ENCODE data around the gene PDE8B.
"Not testable (repeated sequence)": the region's sequence is repeated elsewhere in the genome, so short reads cannot be mapped to it uniquely, and the experiment has no call there.

The PDE8B gene

DNA sequence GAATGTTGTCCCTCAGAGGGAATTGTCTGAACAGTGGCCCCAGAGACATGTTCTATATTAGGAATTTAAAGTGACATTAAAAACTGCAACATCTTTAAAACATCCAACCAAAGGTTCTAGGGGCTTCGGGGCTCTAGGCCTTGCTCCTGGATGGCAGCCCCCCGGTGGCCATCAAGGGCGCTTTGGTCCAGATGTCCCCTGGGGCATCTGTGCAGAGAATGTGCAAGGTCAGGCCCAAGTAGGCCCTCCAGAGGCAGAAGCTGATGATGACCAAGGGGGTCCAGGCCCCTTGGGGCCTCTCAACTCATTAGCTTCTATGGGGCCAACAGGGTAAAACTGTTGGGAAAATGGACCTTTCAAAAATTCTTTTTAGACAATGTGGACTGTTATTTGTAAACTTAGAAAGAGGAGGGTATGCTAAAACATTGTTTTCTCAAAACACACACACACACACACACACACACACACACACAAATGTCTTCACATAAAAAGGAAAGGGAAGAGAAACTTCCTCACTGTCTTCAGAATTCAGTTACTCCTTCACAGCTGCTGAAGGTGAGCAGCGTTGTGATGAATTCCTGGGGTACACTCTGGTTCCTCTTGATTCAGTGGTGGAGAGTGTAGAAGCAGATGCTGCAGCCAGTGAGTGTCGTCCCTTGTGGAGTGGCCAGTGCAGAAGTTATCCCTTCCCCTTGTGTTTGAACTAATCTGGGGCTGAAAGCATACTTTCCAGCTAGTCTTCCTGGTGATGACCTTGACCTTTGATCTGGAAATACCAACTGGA lies 156.4 kb downstream of the PDE8B start:
- no peak for DNase-seq

DNA sequence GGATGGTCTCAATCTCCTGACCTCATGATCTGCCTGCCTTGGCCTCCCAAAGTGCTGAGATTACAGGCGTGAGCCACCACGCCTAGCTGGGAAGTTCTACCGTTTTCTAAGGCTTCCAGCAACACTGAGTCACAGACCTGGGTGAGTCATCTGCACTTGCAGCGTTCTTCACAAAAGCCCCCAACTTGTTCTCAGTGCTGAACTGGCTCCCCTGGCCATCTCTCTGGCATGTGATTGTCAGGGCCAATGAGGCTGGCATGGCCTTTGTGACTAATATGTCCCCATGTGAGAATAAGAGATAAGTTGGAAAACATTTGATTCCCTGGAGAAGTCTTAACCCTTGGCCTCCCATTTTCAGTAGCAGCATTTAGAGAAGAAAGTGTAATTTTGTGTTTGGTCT lies 157.3 kb downstream of the PDE8B start:
- peak; percentile 4 for DNase-seq

DNA sequence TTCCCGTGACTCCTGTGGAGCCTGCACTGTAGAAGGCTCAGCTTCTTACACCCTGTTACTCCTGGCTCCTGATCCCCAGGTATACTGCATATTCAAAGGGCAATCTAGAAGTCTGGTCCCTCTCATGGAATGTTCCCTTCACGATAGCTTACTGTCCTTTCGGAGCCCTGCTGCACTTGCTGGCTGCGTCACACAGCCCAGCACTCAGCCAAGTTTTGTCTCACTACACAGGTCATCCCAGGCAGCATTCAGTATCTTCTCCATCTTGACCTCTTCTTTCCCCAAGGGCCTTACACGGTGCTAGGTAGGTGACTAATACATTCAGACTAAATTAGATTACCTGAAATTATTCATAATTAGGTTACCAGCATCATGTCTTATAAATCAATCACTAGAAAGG lies 157.9 kb downstream of the PDE8B start:
- DNase-seq: no peak

DNA sequence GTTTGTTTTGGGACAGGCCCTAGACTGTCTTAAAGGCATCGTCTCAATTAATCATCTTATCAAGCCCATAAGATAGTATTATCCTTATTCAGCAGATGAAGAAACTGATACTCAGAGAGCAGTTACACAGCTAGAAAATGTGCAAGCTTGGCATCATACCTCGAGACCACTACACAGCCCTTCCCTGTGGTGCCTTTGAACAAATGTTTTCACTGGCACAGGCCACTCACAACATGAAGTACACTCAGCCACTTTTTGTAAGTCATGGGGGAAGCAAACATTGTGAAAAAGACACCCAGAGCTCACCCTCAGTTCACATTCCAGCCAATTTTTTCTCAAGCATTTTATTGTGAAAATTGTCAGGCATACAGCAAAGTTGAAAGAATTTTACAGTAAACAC lies 159.1 kb downstream of the PDE8B start:
- DNase-seq: no peak

DNA sequence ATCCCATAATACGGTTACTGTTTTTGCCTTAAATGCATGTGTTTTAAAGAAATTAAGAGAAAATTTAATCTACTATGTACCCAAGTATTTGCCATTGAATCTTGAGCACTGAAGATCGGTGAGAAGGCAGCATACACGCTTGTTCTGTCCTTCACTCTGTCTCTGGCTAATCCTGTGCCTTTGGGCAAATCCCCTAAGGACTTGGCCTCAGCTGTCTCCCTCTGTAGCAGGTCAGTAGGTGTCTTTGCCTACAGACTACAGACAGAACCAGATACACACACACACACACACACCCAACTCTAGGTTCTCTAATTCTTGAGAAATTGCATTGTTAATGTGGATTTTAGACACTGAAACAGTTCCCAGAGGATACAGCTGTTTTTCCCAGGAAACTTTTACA lies 164.2 kb downstream of the PDE8B start:
- DNase-seq: no peak

DNA sequence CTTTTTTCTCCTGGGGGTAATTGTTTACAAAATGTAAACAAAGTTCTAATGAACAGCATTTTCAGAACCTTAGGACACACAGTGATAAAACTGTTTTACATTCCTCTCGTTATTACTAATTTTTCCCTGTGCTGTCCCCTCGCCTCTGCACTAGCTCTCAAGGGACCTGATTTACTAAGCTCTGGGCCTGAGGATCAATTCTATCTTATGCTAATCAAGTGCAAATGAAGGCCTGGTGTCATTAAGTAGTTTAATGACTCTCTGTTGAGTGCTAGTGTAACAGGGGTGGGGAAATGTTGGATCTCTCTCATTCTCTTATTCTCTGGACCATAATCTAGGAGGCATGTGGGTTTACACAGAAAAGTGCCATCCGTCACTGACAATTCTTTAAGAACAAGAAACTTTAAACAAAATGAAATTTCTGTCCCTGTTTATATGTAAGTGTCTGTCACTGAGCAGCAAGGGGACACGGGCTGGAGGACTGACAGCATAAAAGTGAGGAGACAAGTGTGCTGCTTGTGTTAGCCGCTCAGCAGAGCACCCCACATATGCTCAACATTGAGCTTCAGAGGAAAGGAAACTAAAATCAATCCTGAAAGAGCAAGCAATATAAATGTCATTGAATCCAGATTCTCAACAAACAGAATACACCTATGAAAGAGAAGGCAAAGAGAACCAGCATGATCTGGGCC lies 166.3 kb downstream of the PDE8B start:
- DNase-seq: no peak

DNA sequence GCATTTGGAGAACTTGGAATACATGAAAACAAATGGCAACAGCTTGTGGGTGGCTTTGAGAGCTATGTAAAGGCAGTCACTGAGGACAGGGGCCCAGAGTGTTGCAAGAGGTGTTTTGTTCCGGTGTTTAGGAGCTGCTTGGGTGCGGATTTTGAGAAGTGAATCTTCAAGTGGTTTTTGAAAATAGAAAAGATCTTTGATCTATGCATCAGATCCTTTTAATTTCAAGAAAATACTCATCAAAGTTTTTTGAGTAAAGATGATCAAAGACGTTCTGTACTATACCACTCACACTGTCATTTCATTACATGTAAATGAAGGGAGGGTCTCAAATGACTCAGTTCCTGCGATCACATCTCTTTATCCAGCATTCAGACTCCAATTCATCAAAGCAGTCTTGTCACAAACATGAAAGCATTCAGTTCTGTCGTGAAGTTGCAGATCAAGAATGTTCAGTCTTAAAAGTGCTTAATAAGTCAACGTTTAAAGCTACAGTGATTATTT lies 169.1 kb downstream of the PDE8B start:
- DNase-seq: peak; percentile 89

DNA sequence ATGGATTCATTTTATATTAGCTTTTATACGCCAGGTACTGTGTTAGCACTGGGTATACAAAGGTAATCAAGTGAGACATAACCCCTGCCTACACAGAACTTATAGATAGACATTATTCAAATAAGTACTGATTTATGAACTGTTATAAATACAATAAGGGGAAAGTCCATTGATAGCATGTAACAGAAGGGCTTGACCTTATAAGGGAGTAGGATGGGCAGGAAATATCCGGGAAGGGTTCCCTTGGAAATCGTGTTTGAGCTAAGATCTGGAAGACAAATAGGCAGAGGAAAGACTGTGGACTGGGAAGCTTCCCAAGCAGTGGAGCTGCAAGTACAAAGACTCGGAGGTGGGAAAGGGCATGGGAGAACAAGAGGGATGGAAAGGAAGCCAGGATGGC lies 170.2 kb downstream of the PDE8B start:
- DNase-seq: no peak

DNA sequence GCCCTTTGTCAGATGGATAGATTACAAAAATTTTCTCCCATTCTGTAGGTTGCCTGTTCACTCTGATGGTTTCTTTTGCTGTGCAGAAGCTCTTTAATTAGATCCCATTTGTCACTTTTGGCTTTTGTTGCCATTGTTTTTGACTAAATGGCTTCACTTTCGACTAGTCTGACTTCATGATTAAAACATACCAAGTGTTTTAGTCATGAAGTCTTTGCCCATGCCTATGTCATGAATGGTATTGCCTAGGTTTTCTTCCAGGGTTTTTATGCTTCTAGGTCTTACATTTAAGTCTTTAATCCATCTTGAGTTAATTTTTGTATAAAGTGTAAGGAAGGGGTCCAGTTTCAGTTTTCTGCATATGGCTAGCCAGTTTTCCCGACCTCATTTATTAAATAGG lies 172.9 kb downstream of the PDE8B start:
- DNase-seq: not testable (repeated sequence)

DNA sequence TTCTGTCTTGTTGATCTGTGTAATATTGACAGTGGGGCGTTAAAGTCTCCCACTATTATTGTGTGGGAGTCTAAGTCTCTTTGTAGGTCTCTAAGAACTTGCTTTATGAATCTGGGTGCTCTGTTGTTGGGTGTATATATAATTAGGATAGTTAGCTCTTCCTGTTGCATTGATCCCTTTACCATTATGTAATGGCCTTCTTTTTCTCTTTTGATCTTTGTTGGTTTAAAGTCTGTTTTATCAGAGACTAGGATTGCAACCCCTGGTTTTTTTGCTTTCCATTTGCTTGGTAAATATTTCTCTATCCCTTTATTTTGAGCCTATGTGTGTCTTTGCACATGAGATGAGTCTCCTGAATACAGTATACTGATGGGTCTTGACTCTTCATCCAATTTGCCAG lies 175.9 kb downstream of the PDE8B start:
- not testable (repeated sequence) for DNase-seq

DNA sequence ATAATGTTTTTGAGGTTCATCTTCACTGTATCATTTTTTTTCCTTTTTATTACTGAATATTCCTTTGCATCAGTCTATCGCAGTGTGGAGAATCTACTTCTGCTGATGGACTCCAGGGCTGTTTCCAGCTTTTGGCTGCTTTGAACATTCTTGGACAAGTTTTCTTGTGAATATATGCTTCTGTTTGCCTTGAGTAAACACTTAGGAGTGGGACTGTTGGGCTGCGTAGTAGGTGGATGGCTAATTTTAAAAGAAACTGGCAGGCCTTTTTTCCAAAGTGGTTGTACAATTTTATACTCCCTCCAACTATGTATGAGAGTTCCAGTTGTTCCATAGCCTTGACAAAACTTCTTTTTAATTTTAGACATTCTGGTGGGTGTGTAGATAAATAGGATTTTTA lies 179.3 kb downstream of the PDE8B start:
- DNase-seq: no peak

DNA sequence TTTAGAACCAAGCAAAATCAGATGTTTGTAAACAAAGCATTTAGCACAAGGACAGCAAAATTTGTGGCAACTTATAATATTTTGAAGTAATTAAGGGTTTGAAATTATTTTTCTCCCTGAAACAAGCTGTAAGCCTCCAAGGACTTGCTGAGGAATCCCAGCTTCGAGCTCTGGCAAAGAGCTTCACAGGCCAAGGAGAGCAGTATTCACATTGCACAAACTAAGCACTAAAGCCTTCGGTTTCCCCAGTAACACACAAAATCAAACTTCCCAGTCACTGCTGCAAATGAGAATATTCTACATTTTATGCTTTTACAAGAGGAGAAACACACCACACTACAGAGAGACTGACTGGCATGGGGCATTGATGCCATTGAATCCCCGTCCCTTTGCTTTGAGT lies 179.7 kb downstream of the PDE8B start:
- no peak for DNase-seq

DNA sequence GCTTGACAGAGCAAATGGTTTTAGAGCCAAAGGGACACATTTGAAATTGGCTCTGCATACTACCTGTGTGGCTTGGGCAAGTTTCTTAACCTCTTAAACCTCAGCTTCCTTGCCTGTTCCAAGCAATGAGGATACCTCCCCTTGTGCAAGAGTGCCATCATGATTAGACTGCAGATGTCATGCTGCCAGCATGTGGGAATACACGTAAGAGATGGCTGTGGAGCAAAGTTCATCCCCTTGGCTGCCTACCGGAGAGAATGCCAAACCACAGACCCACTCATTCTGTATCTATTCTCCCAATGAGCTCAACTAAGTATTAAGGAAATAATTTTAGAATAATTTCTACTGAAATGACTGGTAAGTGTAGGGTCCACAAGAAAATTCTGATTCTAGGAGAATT lies 180.3 kb downstream of the PDE8B start:
- DNase-seq: no peak

DNA sequence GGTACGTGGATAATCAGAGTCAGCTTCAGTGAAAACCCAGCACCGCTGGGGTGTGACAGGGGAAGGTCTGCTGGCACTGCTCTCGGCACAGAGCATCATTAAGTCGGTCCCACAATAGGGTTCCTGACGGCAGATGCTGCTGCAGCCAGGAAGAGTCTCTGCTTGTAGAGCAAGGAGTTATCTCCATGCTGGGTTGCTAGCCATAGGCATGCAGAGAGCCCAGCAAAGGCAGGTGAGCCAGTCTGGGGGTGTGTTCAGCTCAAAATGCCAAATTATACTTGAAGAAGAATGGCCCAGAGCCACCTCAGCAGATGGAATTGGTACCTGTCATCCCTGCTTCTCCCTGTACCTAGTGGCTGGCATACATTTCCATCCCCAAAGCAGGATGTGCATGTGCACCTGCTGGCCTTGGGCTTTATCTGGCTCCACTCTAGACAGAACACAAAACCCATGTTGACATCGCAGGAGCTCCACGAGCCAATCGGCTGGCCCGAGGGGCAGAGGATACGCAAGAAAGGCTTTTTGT lies 180.8 kb downstream of the PDE8B start:
- DNase-seq: no peak

DNA sequence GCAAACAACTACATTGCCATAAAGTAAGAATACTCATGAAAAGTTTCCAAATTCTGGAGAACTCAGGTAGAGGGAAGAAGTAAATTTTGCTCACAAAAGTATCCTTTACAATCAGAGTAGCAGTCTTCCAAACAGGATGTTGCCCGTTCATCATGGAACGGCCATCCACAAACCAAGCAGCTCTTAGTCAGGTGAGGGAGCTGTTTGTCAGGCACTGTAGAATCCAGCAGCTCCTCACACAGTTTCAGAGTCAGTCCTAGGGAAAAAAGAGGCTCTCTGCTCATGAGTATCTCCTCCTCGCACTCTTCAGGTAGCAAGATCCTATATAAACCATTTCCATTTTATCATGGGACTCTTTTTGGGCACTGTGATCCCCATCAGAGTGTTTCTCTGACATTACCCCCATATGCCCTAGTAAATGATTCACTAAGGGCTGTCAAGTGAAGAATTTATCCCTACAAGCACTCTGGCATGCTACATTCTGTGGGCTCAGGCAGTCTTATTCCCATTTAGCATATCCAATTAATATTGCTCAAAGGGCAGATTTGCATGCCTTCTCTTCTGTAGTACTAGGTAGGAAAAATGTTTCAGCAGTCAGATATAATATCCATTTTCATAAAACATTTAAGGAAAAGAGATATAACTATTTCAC lies 183.7 kb downstream of the PDE8B start:
- DNase-seq: no peak

DNA sequence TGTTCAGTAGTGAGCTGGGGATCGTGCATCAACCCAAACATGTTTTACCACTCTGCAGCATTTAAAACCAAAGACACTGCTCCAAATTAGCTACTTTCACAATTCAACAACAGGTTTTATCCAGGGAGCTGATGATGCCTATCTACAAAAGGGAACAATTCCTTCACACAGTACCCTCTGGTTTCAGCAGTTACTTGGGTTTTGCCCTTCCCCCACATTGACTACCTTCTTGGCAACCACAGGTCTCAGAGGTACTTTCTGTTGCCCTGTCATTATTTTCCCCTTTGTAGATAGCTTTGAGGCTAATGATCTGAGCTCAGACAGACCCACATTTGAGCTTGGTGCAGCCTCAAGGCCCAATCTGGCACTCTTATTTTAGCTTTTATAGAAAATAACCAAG lies 185.5 kb downstream of the PDE8B start:
- no peak for DNase-seq

DNA sequence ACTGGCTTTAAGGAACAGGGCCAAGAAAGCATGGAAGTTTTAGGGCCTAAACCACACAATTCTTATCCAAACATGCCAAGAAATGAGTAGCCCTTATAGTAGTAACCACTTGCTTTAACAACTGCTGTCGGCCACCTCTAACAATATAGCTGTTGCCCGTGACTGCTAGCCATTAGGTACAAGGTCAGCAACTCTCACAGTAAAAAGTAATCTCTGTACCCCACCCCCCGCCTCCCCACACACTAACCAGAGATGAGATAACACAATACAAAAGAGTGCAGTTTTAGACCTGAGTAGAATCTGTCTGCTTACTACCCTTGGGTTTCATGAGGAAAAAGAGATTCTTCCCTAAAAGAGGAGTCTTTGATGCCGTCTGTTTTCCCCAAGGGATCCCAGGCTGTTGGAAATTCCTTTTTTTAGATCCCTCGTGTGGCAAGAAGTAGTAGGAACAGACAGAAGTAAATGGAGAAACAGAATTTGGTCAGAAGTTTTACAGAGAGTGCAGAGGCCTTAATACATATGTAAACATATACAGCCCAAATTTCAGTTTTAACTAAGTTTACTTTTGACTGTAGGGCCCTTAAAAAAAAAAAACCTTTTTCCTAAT lies 187.3 kb downstream of the PDE8B start:
- DNase-seq: no peak

DNA sequence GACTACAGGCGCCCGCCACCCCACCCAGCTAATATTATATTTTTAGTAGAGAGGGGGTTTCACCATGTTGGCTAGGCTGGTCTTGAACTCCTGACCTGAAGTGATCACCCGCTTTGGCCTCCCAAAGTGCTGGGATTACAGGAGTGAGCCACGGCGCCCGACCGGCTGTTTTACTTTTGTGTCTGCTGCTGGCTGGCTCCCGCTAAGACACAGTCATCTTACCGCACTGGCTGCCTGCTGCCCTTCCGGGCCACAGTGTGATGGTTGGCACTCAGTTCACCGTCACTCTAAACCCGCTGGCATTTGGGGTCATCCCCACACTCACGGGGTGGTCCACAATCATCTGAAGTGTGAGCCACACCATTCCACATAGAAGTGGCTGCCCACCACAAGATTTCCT lies 188.0 kb downstream of the PDE8B start:
- no peak for DNase-seq

DNA sequence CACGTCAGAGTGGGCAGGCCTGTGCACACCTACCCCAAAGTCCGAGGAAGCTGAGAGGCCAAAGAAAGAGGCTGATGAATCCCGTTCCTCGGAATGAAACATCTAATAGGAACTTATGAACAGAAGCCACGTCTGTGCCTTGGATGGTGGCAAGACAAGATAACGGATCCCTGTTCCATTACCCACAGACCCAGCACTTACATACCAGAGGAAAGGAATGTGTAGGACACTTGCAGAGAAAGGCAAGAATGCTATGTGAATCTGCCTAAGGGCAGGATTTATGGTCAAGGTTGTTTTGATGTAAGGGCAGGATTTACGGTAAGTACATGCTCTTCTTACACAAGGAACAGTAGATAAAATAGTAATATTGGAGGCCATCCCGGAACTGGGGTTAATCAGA lies 188.4 kb downstream of the PDE8B start:
- no peak for DNase-seq

DNA sequence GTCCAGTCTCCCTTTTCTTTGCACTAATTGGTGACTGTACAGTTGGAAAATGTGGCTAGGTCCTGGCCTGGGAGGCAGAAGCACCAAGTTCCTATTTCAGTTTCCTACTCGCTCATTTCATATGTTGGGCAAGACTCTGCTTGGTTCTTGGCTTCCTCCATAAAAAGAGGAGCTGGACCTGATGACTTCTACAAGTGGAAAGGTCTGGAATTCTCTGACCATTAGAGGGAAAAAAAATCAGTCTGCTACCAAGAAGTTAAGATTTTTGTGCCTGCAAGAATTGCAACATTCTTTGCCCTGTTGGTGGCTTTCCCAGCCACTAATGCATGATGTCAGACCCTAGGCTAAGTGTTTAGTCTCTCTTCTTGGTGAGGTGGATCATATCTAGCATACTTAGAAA lies 190.2 kb downstream of the PDE8B start:
- DNase-seq: no peak

DNA sequence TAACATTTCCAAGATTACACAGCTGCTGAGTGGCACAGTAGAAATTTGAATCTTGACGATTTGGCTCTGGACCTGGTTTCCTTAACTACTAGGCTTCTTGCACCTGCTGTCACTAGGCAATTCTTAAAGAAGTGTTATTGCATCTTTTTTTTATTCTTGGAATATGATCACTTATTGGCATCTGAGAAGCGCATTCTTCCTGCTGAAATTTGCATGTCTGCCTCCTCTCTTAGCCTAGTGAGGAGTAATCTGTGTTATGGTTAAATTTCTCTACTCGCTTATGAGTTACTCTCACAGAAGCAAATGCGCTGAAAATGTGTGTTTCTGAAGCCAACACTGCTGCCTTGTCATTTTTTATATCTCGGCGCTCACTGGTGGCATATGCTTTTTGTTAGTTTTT lies 192.3 kb downstream of the PDE8B start:
- no peak for DNase-seq

DNA sequence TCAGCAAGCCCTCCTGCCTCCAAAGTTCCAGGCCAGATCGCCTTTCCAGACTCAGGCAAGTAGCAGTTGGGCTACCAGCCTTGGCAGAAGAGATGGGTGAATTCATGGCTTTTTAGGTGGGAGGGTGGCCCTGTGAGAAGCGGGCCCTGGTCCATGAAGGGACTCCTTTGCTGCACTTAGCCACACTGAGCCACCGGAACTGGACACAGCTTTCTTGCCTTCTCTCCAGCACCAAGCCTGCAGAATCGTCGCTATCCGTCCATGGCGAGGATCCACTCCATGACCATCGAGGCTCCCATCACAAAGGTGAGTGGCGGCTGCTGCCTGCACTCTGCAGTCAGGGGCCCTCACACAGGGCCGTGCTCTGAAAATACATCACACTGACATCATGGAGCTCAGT lies 196.7 kb downstream of the PDE8B start:
- no peak for DNase-seq

DNA sequence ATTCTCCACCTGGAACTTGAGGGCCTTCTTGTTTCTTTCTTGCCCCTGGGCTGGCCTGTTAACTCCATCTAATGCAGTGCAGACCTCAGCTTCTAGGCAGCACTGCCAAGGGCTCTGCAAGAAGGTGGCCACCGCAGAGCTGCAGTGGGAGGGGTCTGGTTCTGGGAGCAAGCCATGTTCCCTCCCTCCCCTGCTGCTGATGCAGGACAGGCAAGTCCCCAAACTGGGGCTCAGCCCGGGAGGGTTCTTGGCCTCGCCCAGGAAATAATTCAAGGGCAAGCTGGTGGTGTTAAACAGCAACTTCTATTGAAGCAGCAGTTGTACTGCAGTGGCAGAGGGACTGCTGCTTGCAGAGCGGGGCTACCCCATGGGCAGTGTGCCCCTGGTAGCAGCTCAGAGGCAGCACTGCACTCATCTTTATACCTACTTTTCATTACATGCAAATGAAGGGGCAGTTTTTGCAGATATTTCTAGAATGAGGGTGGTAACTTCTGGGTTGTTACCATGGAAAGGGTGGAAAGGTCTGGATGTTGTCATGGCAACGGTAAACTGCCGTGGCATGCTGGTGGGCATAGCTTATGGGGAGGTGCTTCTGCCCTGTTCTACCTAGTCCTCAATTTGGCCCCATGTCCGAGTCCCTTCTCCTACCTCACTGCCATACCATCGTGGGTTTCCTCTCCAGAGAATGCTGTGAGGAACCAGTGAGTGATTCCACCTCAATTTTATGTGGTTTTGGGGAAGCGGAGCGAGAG lies 199.6 kb downstream of the PDE8B start:
- DNase-seq: no peak

All from activated CD4-positive, alpha-beta T cell treated with anti-CD3 and anti-CD28 coated beads, Interleukin-2, amount 50 U/mL, for 16 hours (primary cell).